ENCODE data around the gene NSUN2.

The NSUN2 gene

GRCh38 chr5:6656680-6657079 is 23.8 kb upstream of the NSUN2 start (continued):
- TF ChIP-seq SETDB1 (IDR thresholded peaks at IDR 0.05; ENCODE audit: insufficient read length, low read length) (no peak), SCRT1 (tag by site-specific recombination; IDR thresholded peaks at IDR 0.05; ENCODE audit: borderline replicate concordance) (no peak), AEBP2 (tag by site-specific recombination; IDR thresholded peaks at IDR 0.05; ENCODE audit: borderline replicate concordance) (no peak), ZNF214 (tag by site-specific recombination; IDR thresholded peaks at IDR 0.05; ENCODE audit: borderline replicate concordance) (no peak), BCL6B (tag by site-specific recombination; IDR thresholded peaks at IDR 0.05) (no peak)
- TF ChIP-seq, protein P1, sequence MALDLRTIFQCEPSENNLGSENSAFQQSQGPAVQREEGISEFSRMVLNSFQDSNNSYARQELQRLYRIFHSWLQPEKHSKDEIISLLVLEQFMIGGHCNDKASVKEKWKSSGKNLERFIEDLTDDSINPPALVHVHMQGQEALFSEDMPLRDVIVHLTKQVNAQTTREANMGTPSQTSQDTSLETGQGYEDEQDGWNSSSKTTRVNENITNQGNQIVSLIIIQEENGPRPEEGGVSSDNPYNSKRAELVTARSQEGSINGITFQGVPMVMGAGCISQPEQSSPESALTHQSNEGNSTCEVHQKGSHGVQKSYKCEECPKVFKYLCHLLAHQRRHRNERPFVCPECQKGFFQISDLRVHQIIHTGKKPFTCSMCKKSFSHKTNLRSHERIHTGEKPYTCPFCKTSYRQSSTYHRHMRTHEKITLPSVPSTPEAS (tag by site-specific recombination; IDR thresholded peaks at IDR 0.05): no peak

DNA sequence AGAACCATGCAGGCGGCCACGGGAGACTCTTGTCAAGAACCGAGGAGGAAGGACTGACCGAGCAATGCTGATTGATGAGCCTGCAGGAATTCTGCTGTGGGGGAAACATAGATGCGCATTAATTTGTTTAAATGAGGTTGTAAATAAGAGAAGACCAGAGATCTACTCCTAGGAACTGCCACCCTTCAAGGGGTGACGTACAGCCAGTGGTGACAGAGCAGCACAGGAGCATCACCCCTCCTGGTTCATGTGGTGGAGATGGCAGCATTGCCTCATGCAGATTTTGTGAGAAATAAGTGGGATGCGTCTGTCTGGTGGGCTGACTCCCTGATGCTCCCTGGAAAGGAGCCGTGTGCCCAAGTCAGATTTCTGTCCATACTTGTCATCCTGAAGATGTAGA is 22.6 kb upstream of the NSUN2 start:
- CTCF ChIA-PET: no interaction called here
- peaks cover 12 to 34% of the 10 kb centered on the region in 2 experiments; a peak in 2 of 3 replicates for H3K36me3 ChIP-seq (ENCODE audit: control insufficient read depth in 2 of 2, insufficient read depth in 1 of 2, low read length in 2 of 2)
- POLR2A ChIA-PET: no interaction called here

More for the DNA sequence above, 22.6 kb upstream of the NSUN2 start:
- no peak for TF ChIP-seq ZNF175 (tag by site-specific recombination; IDR thresholded peaks at IDR 0.05)
- TF ChIP-seq ZNF473 (tag by site-specific recombination; IDR thresholded peaks at IDR 0.05): no peak
- no peak for TF ChIP-seq REPIN1 (tag by site-specific recombination; IDR thresholded peaks at IDR 0.05; ENCODE audit: low read depth)
- TF ChIP-seq ZNF121 (tag by site-specific recombination; IDR thresholded peaks at IDR 0.05): no peak
- no peak for TF ChIP-seq KLF9 (tag by site-specific recombination; IDR thresholded peaks at IDR 0.05; ENCODE audit: low read depth)
- TF ChIP-seq ZNF302 (tag by site-specific recombination; IDR thresholded peaks at IDR 0.05; ENCODE audit: low read depth): no peak
- no peak for TF ChIP-seq ZBTB20 (tag by site-specific recombination; IDR thresholded peaks at IDR 0.05)
- TF ChIP-seq ZNF629 (tag by site-specific recombination; IDR thresholded peaks at IDR 0.05): no peak
- no peak for TF ChIP-seq ZNF521 (tag by site-specific recombination; IDR thresholded peaks at IDR 0.05)
- TF ChIP-seq, protein P2, sequence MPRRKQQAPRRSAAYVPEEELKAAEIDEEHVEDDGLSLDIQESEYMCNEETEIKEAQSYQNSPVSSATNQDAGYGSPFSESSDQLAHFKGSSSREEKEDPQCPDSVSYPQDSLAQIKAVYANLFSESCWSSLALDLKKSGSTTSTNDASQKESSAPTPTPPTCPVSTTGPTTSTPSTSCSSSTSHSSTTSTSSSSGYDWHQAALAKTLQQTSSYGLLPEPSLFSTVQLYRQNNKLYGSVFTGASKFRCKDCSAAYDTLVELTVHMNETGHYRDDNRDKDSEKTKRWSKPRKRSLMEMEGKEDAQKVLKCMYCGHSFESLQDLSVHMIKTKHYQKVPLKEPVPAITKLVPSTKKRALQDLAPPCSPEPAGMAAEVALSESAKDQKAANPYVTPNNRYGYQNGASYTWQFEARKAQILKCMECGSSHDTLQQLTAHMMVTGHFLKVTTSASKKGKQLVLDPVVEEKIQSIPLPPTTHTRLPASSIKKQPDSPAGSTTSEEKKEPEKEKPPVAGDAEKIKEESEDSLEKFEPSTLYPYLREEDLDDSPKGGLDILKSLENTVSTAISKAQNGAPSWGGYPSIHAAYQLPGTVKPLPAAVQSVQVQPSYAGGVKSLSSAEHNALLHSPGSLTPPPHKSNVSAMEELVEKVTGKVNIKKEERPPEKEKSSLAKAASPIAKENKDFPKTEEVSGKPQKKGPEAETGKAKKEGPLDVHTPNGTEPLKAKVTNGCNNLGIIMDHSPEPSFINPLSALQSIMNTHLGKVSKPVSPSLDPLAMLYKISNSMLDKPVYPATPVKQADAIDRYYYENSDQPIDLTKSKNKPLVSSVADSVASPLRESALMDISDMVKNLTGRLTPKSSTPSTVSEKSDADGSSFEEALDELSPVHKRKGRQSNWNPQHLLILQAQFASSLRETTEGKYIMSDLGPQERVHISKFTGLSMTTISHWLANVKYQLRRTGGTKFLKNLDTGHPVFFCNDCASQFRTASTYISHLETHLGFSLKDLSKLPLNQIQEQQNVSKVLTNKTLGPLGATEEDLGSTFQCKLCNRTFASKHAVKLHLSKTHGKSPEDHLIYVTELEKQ (tag by site-specific recombination; IDR thresholded peaks at IDR 0.05; ENCODE audit: borderline replicate concordance): no peak
- no peak for TF ChIP-seq ZNF48 (tag by site-specific recombination; IDR thresholded peaks at IDR 0.05)
- TF ChIP-seq ZNF664 (tag by site-specific recombination; IDR thresholded peaks at IDR 0.05): no peak
- no peak for TF ChIP-seq ZNF223 (tag by site-specific recombination; IDR thresholded peaks at IDR 0.05)
- no peak for TF ChIP-seq ZNF580 (tag by site-specific recombination; IDR thresholded peaks at IDR 0.05)
- TF ChIP-seq REST (tag by site-specific recombination; IDR thresholded peaks at IDR 0.05): no peak
- TF ChIP-seq ZNF202 (tag by site-specific recombination; IDR thresholded peaks at IDR 0.05; ENCODE audit: borderline replicate concordance): no peak
- no peak for TF ChIP-seq GLIS1 (tag by site-specific recombination; IDR thresholded peaks at IDR 0.05)
- TF ChIP-seq ZNF501 (tag by site-specific recombination; IDR thresholded peaks at IDR 0.05): no peak
- no peak for TF ChIP-seq ZNF600 (tag by site-specific recombination; IDR thresholded peaks at IDR 0.05)
- no peak for TF ChIP-seq ZNF132 (tag by site-specific recombination; IDR thresholded peaks at IDR 0.05; ENCODE audit: borderline replicate concordance)
- no peaks in the 10 kb centered on the region for H3K4me1 ChIP-seq (ENCODE audit: control insufficient read depth, insufficient read depth, low read length)
- no peak overlapping the region for H3K27ac ChIP-seq (ENCODE audit: extremely low read depth, low read depth, low read length)
- H3K4me3 ChIP-seq (ENCODE audit: low read depth, low read length): no peak overlapping the region
- no peaks in the 10 kb centered on the region for H3K9me3 ChIP-seq (ENCODE audit: control insufficient read depth, insufficient read depth, low read depth, low read length)
